Peyer's patch (tissue), 4 donors: ENCODE measurements around the gene SLIT2.

ENCODE experiments used
- POLR2A ChIP-seq, 2 donors: fragments of 450-650 bp; IDR thresholded peaks; one replicate each; pipeline ENCODE4 v1.5.1; 2017; ENCODE audit warnings: antibody characterized with exemption in 2 of 2, mild to moderate bottlenecking in 2 of 2, moderate library complexity in 2 of 2
- TF ChIP-seq, protein P1 (sequence below), 6 experiments: fragments of 450-650 bp in 4 of 6; fragments of 200-600 bp in 2 of 6; sonication (generic) in 1 of 6; IDR thresholded peaks; one replicate each; pipeline ENCODE4 v1.5.1; 2017 to 2019; ENCODE audit warnings: antibody characterized with exemption in 6 of 6, mild to moderate bottlenecking in 3 of 6, moderate library complexity in 1 of 6

DNA sequence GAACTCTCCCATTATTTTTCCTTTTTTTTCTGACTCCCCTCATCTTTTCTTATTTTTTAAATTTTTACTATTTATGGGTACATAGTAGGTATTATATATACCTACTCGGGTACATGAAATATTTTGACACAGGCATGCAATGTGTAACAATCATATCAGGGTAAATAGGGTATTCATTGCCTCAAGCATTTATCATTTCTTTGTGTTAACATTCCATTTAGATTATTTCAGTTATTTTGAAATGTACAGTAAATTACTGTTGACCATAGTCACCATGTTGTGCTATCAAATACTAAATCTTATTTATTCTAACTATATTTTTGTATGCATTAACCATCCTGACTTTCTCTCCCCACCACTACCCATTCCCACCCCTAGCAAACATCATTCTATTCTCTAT is 33.8 kb upstream of the SLIT2 start:
- TF ChIP-seq, protein P1, sequence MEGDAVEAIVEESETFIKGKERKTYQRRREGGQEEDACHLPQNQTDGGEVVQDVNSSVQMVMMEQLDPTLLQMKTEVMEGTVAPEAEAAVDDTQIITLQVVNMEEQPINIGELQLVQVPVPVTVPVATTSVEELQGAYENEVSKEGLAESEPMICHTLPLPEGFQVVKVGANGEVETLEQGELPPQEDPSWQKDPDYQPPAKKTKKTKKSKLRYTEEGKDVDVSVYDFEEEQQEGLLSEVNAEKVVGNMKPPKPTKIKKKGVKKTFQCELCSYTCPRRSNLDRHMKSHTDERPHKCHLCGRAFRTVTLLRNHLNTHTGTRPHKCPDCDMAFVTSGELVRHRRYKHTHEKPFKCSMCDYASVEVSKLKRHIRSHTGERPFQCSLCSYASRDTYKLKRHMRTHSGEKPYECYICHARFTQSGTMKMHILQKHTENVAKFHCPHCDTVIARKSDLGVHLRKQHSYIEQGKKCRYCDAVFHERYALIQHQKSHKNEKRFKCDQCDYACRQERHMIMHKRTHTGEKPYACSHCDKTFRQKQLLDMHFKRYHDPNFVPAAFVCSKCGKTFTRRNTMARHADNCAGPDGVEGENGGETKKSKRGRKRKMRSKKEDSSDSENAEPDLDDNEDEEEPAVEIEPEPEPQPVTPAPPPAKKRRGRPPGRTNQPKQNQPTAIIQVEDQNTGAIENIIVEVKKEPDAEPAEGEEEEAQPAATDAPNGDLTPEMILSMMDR (IDR thresholded peaks at IDR 0.05), result no peak
- TF ChIP-seq POLR2A (IDR thresholded peaks at IDR 0.05), result no peak
